Activated T-helper 9 cell treated with anti-CD3 and anti-CD28 coated beads, Interleukin-2, amount 50 U/mL, for 16 hours (primary cell): ENCODE measurements around the gene NOL7.

Experiments
- DNase-seq: peaks from one replicate; pipeline ENCODE4 v3.0.0-alpha.2; 2020; ENCODE audit warnings: low read depth

The NOL7 gene

GRCh38 chr6:13654496-13654895 is 39.4 kb downstream of the NOL7 start:
- DNase-seq, result no peak

DNA sequence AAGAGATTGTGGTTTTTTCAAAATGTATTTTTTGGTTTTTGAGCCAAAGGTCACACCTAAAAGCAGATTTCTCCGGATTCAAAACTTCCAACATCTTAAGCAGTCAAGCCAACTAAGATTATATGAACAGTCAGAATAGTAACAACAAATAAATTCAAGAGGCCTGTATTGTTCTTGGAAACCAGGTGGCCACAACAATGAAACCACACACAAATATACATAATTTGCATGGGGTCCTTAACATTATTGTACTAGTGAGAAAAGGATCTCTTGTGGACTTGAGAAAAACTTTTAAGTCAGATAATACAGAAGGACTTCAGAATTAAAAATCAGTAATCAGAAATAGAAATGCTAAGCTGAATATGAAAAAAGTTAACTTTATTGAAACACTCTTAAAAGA is 40.6 kb downstream of the NOL7 start:
- no peak for DNase-seq

DNA sequence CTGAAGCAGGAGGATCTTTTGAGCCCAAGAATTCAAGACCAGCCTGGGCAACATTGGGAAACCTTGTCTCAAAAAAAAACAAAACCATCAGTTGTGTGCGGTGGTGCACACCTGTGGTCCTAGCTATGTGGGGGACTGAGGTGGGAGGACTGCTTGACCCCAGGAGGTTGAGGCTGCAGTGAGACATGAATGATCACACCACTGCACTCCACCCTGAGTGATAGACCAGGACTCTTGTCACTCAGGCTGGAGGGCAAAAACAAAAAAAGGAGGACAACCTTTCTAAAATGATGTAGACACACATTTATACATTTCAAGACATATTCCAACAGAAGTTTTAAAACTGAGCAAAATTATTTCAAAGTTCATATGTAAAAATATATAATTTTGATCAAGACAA is 45.1 kb downstream of the NOL7 start:
- DNase-seq, result no peak

GRCh38 chr6:13660893-13661292 is 45.8 kb downstream of the NOL7 start:
- no peak for DNase-seq

DNA sequence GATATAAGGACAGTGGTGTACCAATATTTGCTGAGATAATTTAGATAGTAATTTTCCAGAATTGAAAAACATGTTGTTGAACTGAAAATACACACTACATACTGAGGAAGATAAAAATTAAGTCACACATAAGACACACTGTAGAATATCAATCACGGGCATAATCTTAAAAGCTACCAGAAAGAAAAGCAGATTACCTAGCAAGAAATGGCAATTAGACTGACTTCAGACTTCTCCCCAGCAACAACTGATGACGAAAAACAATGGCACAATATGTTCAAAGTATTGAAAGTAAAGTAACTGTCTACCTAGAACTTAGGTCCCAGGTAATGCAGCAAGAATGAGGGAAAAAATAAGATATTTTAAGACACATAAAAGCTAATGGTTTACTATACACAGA is 46.5 kb downstream of the NOL7 start:
- DNase-seq, result no peak

GRCh38 chr6:13662651-13663334 is 47.7 kb downstream of the NOL7 start:
- DNase-seq, result no peak

DNA sequence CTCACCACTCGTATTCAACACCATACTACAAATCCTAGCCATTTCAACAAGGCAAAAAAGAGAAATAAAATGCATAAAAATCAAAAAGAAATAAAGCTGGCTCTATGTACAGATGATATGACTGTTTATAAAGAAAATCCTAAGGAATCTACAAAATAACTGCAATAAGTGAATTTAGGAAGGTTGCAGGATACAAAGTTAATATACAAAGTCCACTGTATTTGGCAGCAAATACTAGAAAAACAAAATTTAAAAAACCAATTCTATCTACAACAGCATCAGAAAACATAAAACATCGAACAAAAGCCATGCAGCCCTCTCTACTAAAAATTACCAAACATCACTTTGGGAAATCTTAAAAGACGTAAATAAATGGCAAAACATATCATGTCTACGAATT is 48.9 kb downstream of the NOL7 start:
- DNase-seq, result no peak

DNA sequence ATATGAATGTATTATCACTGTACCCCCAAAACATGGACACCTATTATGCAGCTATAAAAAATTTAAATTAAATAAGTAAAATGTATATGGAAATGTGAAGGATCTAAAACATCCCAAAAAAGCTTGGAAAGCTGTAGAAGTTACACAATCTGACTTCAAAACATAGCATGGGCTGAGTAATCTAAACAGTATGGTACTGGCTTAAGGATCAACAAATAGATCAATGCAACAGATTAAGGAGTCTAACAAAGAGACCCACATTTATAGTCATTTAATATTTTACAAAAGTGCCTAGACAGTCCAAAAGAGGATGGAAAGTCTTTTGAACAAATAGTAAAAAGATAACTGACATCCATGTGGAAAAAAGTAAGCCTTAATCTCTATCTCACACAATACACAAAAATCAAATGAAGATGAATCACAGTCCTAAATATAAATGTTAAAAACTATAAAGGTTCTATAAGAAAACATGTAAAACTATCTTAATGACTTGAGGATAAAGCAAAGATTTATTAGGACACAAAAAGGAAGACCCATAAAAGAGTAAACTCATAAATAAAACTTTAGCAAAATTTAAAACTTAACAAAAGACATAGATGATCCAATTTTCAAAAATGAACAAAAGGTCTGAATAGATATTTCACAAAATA is 49.7 kb downstream of the NOL7 start:
- no peak for DNase-seq

DNA sequence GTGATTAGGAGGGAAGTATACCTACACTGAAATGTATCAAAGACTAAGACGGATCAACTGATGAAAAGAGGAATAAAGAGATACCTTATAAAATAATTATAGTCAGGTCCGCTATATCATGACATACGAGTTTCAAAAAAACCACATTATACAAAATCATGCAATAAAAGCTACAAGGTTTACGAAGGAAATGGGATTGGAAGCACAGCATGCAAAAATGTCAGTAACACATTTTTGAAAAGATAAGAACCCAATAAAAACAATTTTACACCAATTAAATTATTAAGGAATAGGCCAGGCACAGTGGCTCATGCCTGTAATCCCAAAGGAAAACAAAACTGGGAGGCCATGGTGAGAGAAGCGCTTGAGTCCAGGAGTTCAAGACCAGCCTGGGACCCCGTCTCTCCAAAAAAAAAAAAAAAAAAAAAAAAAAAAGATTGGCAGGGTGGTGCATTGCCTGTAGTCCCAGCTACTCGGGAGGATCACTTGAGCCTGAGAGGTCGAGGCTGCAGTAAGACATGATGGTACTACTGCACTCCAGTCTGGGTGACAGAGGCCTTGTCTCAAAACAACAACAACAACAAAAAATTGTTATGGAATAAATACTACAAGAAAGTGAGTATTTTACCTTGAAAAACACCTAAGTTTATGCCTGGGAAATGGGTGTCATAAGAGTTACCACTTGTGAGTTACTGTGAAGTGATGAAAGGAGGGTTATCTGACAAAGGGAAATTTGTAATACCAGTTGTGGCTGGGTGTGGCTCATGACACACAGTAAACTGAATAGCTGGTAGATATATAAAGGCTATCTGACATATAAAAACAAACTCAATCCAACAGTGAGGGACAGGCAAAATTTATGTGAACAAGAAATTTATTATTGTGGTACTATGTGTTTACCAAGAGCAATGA is 51.3 kb downstream of the NOL7 start:
- no peak for DNase-seq

- no peak for DNase-seq
Measured at GRCh38 chr6:13667655-13668054, 52.5 kb downstream of the NOL7 start.

DNA sequence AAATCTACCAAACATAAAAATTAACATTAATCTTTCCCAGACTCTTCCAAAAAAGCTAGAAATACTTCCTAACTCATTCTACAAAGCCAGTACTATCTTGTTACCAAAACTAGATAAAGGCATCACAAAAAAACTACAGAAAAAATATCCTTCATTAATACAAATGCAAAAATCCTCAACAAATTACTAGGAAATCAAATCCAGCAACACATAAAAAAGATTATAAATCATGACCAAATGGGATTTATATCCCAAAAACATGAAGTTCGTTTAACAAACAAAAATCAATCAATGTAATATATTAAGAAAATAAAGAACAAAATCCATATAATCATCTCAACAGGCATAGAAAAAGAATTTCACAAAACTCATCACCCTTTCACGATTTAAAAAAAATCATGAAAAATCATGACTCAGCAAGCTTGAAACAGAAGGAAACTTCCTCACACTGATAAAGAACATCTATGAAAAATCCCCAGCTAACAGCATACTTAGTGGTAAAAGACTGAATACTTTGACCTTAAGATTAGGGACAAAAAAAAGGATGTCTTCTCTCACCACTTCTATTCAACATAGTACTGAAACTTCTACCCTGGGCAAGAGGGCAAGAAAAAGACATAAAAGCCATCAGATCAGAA is 53.3 kb downstream of the NOL7 start:
- no peak for DNase-seq

DNA sequence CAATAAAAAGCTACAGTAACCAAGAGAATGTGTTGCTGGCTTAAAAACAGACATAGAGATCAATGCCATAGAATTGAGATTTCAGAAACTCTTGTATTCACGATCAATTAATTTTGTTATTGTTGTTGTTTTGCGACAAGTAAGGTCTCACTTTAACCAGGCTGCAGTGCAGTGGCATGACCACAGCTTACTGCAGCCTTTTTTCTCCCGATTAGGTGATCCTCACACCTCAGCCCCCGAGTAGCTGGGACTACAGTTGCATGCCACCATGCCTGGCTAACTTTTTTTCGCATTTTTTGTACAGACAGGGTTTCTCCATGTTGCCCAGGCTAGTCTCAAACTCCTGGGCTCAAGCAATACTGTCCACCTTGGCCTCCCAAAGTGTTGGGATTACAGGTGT is 54.3 kb downstream of the NOL7 start:
- DNase-seq, result no peak
